HFF-Myc (cell line): Measurements from ENCODE around the gene CDKAL1.

ENCODE experiments used
- DNase-seq: peaks from one replicate; pipeline ENCODE4 v3.0.0-alpha.2; 2011; ENCODE audit warnings: low read depth; ENCODE audit errors: extremely low read depth
- H3K4me3 ChIP-seq: replicated peaks from 2 replicates; pipeline ENCODE4 v1.5.1; 2011; ENCODE audit warnings: low read depth, mild to moderate bottlenecking, control low read depth, low read length
- CTCF ChIP-seq: IDR thresholded peaks from 2 replicates; pipeline ENCODE4 v1.5.1; 2012; ENCODE audit warnings: mild to moderate bottlenecking, low read depth, low read length, control low read depth; ENCODE audit errors: missing control alignments

The CDKAL1 gene

GRCh38 chr6:20861481-20861880 is 327.2 kb downstream of the CDKAL1 start:
- H3K4me3 ChIP-seq = no peak overlapping the region
- no peak for TF ChIP-seq CTCF
- no peak for DNase-seq

DNA sequence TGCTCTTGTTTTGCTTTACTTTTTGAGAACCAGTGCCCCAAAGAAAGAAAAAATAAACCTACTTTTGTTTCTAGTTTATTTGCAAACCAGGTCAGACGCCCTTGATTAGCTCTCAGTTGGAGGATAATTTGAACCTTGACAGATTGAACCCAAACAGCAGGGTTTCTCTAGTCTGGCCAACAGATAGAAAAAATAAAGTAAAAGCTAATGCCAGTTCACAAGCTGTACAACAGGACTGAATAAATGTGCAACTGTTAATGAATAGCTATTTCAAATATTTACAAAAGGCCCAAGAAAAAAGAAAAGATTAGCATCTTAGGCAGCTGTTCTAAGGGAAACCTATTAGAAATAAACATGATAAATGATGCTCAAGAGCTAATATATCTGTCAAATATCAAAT is 331.8 kb downstream of the CDKAL1 start:
- no peak for TF ChIP-seq CTCF
- DNase-seq = no peak
- H3K4me3 ChIP-seq = no peak overlapping the region

DNA sequence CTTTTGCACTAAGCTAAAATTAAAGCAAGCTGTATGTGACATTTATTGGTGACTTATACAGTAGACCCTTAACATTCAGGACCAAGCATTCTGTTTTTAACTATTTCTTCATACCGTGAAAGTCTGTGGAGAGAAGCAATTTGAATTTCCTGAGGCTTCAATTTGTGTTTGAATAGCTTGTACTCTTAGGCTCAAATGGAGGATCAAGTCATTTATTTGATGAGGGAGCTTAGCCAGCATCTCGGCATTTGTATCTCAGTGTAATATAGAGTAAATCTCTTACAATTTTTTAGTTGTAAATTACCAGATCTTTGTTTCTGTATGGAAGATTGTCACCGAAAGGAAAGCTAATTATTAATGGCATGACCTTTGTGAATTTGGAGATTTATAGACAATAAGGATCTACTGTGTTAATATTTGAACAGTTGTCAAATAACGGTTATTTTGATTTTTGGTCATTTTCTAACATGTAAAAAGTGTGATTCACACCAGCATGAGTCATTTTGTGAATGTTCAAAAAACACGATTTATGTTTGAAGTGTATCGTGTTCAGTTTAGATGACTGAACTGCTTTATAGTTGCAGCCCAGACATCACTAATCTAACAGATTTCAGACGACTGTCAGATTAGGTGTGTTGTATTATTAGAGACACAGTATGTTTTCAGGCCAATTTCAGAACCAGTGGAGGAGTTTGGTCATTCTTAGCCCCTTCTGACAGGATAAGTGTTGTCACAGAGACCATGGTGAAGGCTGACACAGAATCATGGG is 332.9 kb downstream of the CDKAL1 start:
- TF ChIP-seq CTCF = no peak
- H3K4me3 ChIP-seq = no peak overlapping the region
- DNase-seq = no peak

GRCh38 chr6:20868397-20869096 is 334.3 kb downstream of the CDKAL1 start:
- DNase-seq = no peak
- H3K4me3 ChIP-seq = no peak overlapping the region

GRCh38 chr6:20870021-20870420 is 335.8 kb downstream of the CDKAL1 start:
- TF ChIP-seq CTCF = no peak
- DNase-seq = no peak
- no peak overlapping the region for H3K4me3 ChIP-seq

More at GRCh38 chr6:20868397-20869096, 334.3 kb downstream of the CDKAL1 start:
- no peak for TF ChIP-seq CTCF

DNA sequence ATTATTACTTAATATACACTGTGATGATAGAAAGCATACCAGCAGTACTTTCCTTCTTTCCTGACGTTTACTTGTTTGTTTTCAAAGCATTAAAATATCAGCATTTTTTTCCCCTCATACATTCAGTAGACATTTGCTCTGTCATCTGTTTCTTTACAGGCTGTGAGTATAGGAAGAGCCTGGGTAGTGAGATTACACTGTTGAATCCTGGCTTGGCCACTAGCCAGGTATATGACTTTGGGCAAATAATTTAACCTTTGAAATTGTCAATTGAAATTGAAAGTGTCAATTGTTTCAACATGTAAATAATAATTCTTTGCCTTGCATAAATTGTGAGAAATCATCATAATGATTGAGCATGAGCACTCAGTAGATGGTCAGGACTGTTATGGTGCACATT is 336.2 kb downstream of the CDKAL1 start:
- H3K4me3 ChIP-seq = no peak overlapping the region
- DNase-seq = no peak
- TF ChIP-seq CTCF = no peak
